ENCODE measurements around the gene POU5F1.
A peak's percentile ranks its signal among the peaks of the same experiment; 100 is the strongest.
"Not testable (repeated sequence)": the region's sequence is repeated elsewhere in the genome, so short reads cannot be mapped to it uniquely, and the experiment has no call there.

The POU5F1 gene

DNA sequence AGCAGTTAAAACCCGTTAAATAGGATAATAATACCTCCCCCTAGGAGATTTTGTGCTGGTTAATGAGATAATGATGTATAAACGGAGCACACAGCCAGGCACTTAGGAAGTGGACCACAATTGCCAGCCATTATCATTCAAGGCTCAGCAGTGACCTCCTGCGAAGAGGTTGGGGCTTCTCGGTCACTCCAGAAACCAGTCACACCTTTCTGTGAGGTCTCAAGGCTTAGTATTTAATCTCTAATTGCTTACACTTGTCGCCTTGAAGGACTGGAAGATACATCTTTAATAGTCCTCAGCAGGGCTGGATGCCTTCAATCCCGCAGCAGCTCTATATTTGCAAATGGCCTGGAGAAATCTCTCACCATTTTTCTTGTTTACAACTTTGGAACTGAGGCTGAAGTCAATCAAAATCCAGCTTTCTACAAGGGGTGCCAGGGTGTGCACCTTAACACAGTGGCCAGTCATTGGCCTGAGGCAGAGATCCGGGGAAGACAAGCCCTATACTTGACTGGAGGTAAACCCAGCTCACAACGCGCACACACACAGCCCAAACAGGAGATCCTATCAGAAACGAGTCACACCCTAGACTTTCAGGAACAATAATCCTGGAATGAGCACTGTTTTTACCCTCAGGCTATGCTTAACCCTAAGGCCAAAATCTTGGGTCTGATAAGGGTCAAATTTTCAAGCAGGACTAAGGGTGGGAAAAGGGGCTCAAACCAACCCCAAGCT is 1.2 kb downstream of the POU5F1 start:
- no peak for DNase-seq (ENCODE audit: low read depth in 2 of 2, low spot score in 1 of 2)

GRCh38 chr6:31168606-31169005 is 1.9 kb downstream of the POU5F1 start:
- DNase-seq (ENCODE audit: low read depth in 2 of 2, low spot score in 1 of 2), result no peak

- DNase-seq (ENCODE audit: low read depth in 2 of 2, low spot score in 1 of 2), result no peak
Measured at GRCh38 chr6:31165986-31166385, 4.5 kb downstream of the POU5F1 start.

DNA sequence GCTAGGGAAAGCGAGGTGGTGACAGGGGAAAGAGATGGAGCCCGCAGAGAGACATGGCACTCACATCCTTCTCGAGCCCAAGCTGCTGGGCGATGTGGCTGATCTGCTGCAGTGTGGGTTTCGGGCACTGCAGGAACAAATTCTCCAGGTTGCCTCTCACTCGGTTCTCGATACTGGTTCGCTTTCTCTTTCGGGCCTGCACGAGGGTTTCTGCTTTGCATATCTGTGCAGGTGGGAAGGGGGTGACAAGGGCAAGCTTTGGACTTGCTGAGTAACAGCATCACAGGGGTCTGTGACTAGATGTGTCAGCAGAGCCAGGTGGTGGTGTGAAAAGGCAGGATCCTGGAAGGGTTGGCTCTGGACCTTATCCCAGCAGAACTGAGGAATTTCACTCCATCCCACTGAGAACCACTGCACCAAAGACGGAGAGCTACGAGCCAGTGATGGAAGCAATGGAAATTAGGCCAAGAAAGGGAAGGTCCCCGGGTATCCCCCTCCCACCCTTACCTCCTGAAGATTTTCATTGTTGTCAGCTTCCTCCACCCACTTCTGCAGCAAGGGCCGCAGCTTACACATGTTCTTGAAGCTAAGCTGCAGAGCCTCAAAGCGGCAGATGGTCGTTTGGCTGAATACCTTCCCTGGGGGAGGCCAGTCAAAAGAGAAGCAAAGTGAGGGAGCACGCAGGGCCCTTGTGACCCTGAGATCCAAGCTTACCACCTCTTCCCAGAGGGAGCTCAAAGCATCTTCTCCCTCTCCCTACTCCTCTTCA is 5.2 kb downstream of the POU5F1 start:
- not testable (repeated sequence) for DNase-seq (ENCODE audit: low read depth in 2 of 2, low spot score in 1 of 2)

DNA sequence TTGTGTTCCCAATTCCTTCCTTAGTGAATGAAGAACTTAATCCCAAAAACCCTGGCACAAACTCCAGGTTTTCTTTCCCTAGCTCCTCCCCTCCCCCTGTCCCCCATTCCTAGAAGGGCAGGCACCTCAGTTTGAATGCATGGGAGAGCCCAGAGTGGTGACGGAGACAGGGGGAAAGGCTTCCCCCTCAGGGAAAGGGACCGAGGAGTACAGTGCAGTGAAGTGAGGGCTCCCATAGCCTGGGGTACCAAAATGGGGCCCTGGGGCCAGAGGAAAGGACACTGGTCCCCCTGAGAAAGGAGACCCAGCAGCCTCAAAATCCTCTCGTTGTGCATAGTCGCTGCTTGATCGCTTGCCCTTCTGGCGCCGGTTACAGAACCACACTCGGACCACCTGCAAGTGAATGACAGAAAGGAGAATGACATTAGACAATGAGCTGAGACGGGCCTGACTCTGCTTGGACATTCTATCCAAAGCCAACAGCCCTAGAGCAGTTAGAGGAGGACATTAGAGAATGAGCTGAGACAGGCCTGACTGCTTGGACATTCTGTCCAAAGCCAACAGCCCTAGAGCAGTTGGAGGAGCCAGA is 5.9 kb downstream of the POU5F1 start:
- DNase-seq (ENCODE audit: low read depth in 2 of 2, low spot score in 1 of 2), result not testable (repeated sequence)

GRCh38 chr6:31163922-31164321 is 6.6 kb downstream of the POU5F1 start:
- DNase-seq (ENCODE audit: low read depth in 2 of 2, low spot score in 1 of 2), result no peak

DNA sequence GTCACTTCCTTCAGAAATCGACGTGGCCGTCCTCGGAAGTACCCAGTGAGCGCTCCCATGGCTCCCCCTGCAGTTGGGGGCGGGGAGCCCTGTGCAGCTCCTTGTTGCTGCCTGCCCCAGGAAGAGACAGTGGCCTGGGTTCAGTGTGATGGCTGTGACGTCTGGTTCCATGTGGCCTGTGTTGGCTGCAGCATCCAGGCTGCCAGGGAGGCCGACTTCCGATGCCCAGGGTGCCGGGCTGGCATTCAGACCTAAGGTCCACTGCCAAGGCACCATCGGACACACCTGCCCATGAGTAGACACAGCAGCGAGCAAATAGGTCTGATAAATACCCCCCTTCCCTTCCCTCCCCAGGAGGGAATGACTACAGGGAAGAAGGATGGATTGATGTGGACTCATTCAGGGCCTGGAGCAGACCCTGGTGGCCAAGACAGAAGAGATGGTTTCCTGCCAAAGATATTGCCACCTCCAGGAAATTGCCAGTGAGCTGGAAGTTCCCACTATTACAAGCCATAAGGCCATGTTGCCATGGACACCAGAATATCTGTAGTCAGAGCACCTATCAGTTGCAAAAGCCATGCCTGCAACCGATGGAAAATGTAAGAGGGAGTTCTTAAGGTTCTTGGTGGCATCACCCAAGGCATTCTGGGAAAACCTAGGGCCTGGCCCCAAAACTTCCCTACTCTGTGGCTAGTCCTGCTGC is 7.9 kb downstream of the POU5F1 start:
- no peak for DNase-seq (ENCODE audit: low read depth in 2 of 2, low spot score in 1 of 2)

DNA sequence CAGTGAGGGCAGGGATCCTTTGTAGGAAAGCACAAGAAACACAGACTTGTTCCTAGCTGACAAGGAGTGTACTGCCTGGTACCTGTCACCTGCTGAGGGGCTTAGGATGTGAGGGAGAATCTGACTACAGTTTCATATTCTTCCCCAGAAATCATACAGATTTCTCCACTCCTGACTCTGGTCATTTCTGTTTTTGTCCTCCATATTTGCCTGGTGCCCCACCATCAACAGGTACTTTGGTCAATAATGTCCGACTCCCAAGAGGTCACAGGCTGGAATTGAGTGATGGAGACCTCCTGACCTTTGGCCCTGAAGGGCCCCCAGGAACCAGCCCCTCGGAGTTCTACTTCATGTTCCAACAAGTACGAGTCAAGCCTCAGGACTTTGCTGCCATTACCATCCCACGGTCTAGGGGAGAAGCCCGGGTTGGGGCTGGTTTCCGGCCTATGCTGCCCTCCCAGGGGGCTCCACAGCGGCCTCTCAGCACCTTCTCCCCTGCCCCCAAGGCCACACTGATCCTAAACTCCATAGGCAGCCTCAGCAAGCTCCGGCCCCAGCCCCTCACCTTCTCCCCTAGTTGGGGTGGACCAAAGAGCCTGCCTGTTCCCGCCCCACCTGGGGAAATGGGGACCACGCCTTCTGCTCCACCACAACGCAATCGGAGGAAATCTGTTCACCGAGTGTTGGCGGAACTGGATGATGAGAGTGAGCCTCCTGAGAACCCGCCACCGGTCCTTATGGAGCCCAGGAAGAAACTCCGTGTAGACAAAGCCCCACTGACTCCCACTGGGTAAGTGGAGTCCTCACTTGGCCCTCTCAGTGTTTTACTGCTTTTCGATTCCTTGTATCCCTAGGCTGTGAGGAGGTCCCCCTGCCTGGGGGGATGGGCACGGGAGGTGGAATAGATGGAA is 9.0 kb downstream of the POU5F1 start:
- DNase-seq (ENCODE audit: low read depth in 2 of 2, low spot score in 1 of 2), result no peak

DNA sequence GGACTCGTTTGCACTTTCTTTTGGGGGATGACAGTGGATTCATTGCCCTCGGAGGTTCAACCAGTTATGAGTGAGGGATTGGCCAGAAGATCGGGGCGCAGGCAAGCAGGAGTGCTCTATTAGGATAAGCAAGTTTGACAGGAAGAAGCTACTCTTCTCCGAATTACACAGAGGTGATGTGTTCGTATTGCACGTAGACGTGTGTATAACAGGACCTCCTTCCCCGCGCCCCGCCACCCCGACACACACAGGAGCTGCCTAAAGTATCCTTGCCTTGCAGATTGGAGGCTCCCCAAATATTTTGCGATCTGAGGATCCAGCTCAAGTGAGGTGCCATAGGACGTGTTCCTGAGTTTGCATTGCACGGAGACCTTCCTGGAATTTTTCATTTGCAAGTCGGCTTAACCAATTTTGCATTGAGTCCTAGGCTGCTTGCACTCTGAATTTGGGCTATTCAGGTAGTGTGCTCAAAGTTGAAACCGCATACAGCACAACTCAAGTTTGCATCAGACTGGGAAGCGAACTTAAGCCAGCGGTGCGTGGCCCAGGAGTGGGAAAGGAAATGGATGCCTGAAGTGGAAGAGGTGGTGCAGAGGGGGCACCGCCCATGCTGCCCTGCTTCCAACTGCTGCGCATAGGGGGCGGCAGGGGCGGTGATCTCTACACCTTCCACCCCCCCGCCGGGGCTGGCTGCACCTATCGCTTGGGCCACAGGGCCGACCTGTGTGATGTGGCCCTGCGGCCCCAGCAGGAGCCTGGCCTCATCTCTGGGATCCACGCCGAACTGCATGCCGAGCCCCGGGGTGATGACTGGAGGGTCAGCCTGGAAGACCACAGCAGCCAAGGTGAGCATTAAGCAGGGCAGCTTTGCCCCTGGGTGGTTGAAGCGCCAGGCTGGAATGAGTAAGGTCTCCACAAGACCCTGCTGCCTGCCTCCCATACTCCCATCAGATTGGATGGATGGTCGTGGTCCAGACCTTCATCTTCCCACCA is 11.3 kb downstream of the POU5F1 start:
- DNase-seq (ENCODE audit: low read depth in 2 of 2, low spot score in 1 of 2), result no peak

- peak; percentile 97 to 99 for DNase-seq (ENCODE audit: low read depth in 2 of 2, low spot score in 1 of 2)
Measured at GRCh38 chr6:31158140-31158862, 12.2 kb downstream of the POU5F1 start, which contains the start of gene TCF19. Gene TCF19, plus strand, starts transcription at chr6:31158589. Its CDS starts 881 bp downstream, at chr6:31159470.

GRCh38 chr6:31157513-31158139 is 12.9 kb downstream of the POU5F1 start, which contains the start of gene CCHCR1:
Gene CCHCR1, minus strand, starts transcription at chr6:31157802. Its CDS starts 202 bp downstream, at chr6:31157600.
- no peak for DNase-seq (ENCODE audit: low read depth in 2 of 2, low spot score in 1 of 2)

- no peak for DNase-seq (ENCODE audit: low read depth in 2 of 2, low spot score in 1 of 2)
Measured at GRCh38 chr6:31156641-31157040, 13.8 kb downstream of the POU5F1 start.

GRCh38 chr6:31154436-31154835 is 16.0 kb downstream of the POU5F1 start:
- no peak for DNase-seq (ENCODE audit: low read depth in 2 of 2, low spot score in 1 of 2)

GRCh38 chr6:31152781-31153180 is 17.7 kb downstream of the POU5F1 start:
- DNase-seq (ENCODE audit: low read depth in 2 of 2, low spot score in 1 of 2), result no peak

GRCh38 chr6:31149827-31150447 is 20.5 kb downstream of the POU5F1 start:
- no peak for DNase-seq (ENCODE audit: low read depth in 2 of 2, low spot score in 1 of 2)

GRCh38 chr6:31145386-31145785 is 25.1 kb downstream of the POU5F1 start:
- DNase-seq (ENCODE audit: low read depth in 2 of 2, low spot score in 1 of 2), result no peak

DNA sequence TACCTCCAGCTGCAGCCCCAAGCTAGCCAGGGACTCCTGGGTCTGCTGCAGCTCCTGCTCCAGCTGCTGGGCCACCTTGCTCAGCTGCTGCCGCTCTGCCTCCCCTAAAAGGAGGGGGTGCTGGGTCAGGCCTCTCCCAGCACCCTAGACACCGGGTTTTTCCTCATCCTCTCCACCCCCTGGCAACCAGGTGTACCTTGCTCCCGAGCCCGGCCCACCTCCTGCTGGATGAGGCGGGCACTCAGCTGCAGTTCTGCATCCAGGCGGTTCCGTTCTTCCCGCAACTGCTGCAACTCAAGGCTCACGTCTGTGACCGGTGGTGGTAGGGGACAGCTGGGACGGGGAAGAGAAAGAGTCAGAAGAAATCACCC is 25.5 kb downstream of the POU5F1 start:
- DNase-seq (ENCODE audit: low read depth in 2 of 2, low spot score in 1 of 2), result no peak
